OCI-M2 (cell line): ENCODE data around the gene ZNF48.

ENCODE experiments used
- DNase-seq: peaks from one replicate; lab custom pipeline; 2025; ENCODE audit not compliant: unreplicated experiment; lab: John Stamatoyannopoulos, UW

The ZNF48 gene

GRCh38 chr16:30395155-30395991 lies at the start of gene ZNF48:
TSS of gene ZNF48 (plus strand) at chr16:30395420. CDS start at chr16:30395795, 375 bp downstream.
- no peak for DNase-seq

GRCh38 chr16:30346286-30346685 lies 48.9 kb upstream of the ZNF48 start:
- DNase-seq: no peak

GRCh38 chr16:30348113-30348512 lies 47.1 kb upstream of the ZNF48 start:
- DNase-seq: no peak

- no peak for DNase-seq
These were observed 46.3 kb upstream of the ZNF48 start for GRCh38 chr16:30348929-30349328.

- no peak for DNase-seq
These were observed 45.5 kb upstream of the ZNF48 start for GRCh38 chr16:30349675-30350074.

- no peak for DNase-seq
These were observed 44.9 kb upstream of the ZNF48 start for GRCh38 chr16:30350134-30350871.

- no peak for DNase-seq
These were observed 44.2 kb upstream of the ZNF48 start for GRCh38 chr16:30351001-30351441.

GRCh38 chr16:30351586-30352419 lies 43.4 kb upstream of the ZNF48 start:
- DNase-seq: no peak

GRCh38 chr16:30352488-30353401 lies 42.5 kb upstream of the ZNF48 start:
- DNase-seq: no peak

- DNase-seq: no peak
These were observed 41.6 kb upstream of the ZNF48 start for GRCh38 chr16:30353438-30354129.

- DNase-seq: no peak
These were observed 40.6 kb upstream of the ZNF48 start for GRCh38 chr16:30354423-30355143.

- DNase-seq: peak; percentile 63
These were observed 39.9 kb upstream of the ZNF48 start, which contains the start of gene CD2BP2 for GRCh38 chr16:30355144-30355953. TSS of gene CD2BP2 (minus strand) at chr16:30355308. CDS start at chr16:30354681, 627 bp downstream.

GRCh38 chr16:30355954-30356308 lies 39.3 kb upstream of the ZNF48 start:
- DNase-seq: no peak

GRCh38 chr16:30356401-30357084 lies 38.7 kb upstream of the ZNF48 start:
- no peak for DNase-seq

GRCh38 chr16:30357085-30357714 lies 38.0 kb upstream of the ZNF48 start:
- no peak for DNase-seq

GRCh38 chr16:30357715-30358576 lies 37.3 kb upstream of the ZNF48 start:
- DNase-seq: no peak
